SK-N-SH (cell line): Measurements from ENCODE around the gene WNT5A. TPM values are rescaled to one million over a fixed set of nuclear protein-coding genes. Genes with fewer than 3 reads are reported as not detected.

Source experiments
- CTCF ChIA-PET: fragments of 300-600, 350-600 bp; formaldehyde crosslinking; extraction: SDS; loops from one replicate; lab custom pipeline; 2021; lab: Yijun Ruan, JAX
- POLR2A ChIA-PET: fragments of 350-600 bp; sonication (Branson Sonifier 250); formaldehyde crosslinking; extraction: SDS; loops from one replicate; lab custom pipeline; 2020; ENCODE audit warnings: antibody characterized with exemption, inconsistent platforms; lab: Yijun Ruan, JAX
- DNase-seq: peaks from one replicate; pipeline ENCODE4 v3.0.0; 2012
- H2AFZ ChIP-seq: fragments of 200-600 bp; sonication (generic); 2 replicates; pipeline ENCODE4 v1.8.1; 2016; ENCODE audit warnings: antibody characterized with exemption, mild to moderate bottlenecking, low read depth
- H3F3A ChIP-seq: fragments of 200-600 bp; sonication (generic); replicated peaks from 2 replicates; pipeline ENCODE3; 2016; ENCODE audit warnings: antibody characterized with exemption, mild to moderate bottlenecking; ENCODE audit not compliant: insufficient read depth
- H3K27ac ChIP-seq, 2 experiments: fragments of 200-500 bp in 1 of 2; fragments of 200-600 bp in 1 of 2; sonication (Bioruptor generic) in 1 of 2; sonication (generic), shearing (Covaris generic) in 1 of 2; 2 replicates each; pipeline versions ENCODE4 v1.5.1 to v1.6.1; 2014 to 2016; ENCODE audit warnings: low read depth in 2 of 2, inconsistent platforms in 1 of 2, low read length in 1 of 2, mild to moderate bottlenecking in 1 of 2, mixed read lengths in 1 of 2
- H3K27me3 ChIP-seq: fragments of 200-600 bp; sonication (generic), shearing (Covaris generic); 2 replicates; pipeline ENCODE4 v1.6.1; 2016; ENCODE audit warnings: mixed run types; ENCODE audit not compliant: insufficient read depth
- H3K36me3 ChIP-seq, 2 experiments: fragments of 200-500 bp in 1 of 2; fragments of 200-600 bp in 1 of 2; sonication (Bioruptor generic) in 1 of 2; sonication (generic) in 1 of 2; replicated peaks in 1 of 2; 2 replicates each; pipeline versions ENCODE3 to v1.5.1; 2014 to 2016; ENCODE audit warnings: low read length in 1 of 2, mild to moderate bottlenecking in 1 of 2; ENCODE audit not compliant: insufficient read depth in 2 of 2, control insufficient read depth in 1 of 2
- H3K4me1 ChIP-seq, 2 experiments: fragments of 200-500 bp in 1 of 2; fragments of 200-600 bp in 1 of 2; sonication (Bioruptor generic) in 1 of 2; sonication (generic), shearing (Covaris generic) in 1 of 2; 2 replicates each; pipeline versions ENCODE4 v1.5.1 to v1.6.1; 2014 to 2016; ENCODE audit warnings: low read depth in 1 of 2, low read length in 1 of 2, mixed run types in 1 of 2; ENCODE audit not compliant: insufficient read depth in 2 of 2, control insufficient read depth in 1 of 2
- H3K4me2 ChIP-seq: fragments of 200-600 bp; sonication (generic), shearing (Covaris generic); 2 replicates; pipeline ENCODE4 v1.6.1; 2017; ENCODE audit warnings: mixed run types
- H3K4me3 ChIP-seq, 2 experiments: fragments of 200-500 bp in 1 of 2; fragments of 200-600 bp in 1 of 2; sonication (Bioruptor generic) in 1 of 2; sonication (generic), shearing (Covaris generic) in 1 of 2; 2 replicates each; pipeline versions ENCODE4 v1.5.1 to v1.8.1; 2014 to 2016; ENCODE audit warnings: low read depth in 2 of 2, inconsistent platforms in 1 of 2, low read length in 1 of 2, mild to moderate bottlenecking in 1 of 2, mixed read lengths in 1 of 2, moderate library complexity in 1 of 2
- H3K79me2 ChIP-seq: fragments of 200-600 bp; sonication (generic); 2 replicates; pipeline ENCODE4 v1.8.1; 2017; ENCODE audit warnings: mild to moderate bottlenecking; ENCODE audit not compliant: insufficient read depth
- H3K9ac ChIP-seq: fragments of 200-600 bp; sonication (generic); 2 replicates; pipeline ENCODE4 v1.6.1; 2017; ENCODE audit warnings: mixed run types
- H3K9me2 ChIP-seq: fragments of 200-600 bp; sonication (generic); 2 replicates; pipeline ENCODE4 v1.6.1; 2017; ENCODE audit warnings: mixed run types
- H3K9me3 ChIP-seq: fragments of 200-600 bp; sonication (generic); 2 replicates; pipeline ENCODE4 v1.6.1; 2017; ENCODE audit warnings: mixed run types, mild to moderate bottlenecking, moderate library complexity
- H4K20me1 ChIP-seq: fragments of 200-600 bp; sonication (generic); 2 replicates; pipeline ENCODE4 v1.6.1; 2017; ENCODE audit warnings: mild to moderate bottlenecking, mixed run types; ENCODE audit not compliant: insufficient read depth
- ELF1 ChIP-seq: IDR thresholded peaks from 2 replicates; pipeline ENCODE4 v1.4.0; 2012
- EZH2phosphoT487 ChIP-seq: fragments of 200-600 bp; sonication (generic); IDR thresholded peaks from 2 replicates; pipeline ENCODE4 v1.6.1; 2017; ENCODE audit warnings: low read depth, mixed run types, mild to moderate bottlenecking, antibody characterized with exemption, moderate library complexity, borderline replicate concordance
- FOSL2 ChIP-seq: IDR thresholded peaks from 2 replicates; pipeline ENCODE4 v1.4.0; 2012; ENCODE audit warnings: low read depth, mild to moderate bottlenecking, moderate library complexity, borderline replicate concordance
- FOXJ3 ChIP-seq: sonication (generic); formaldehyde crosslinking; IDR thresholded peaks from 2 replicates; pipeline ENCODE4 v1.5.1; 2020; ENCODE audit warnings: mild to moderate bottlenecking, missing genetic modification reagents
- FOXM1 ChIP-seq: IDR thresholded peaks from 2 replicates; pipeline ENCODE4 v1.4.0; 2012; ENCODE audit warnings: low read depth, mild to moderate bottlenecking
- GABPA ChIP-seq: IDR thresholded peaks from 2 replicates; pipeline ENCODE4 v1.4.0; 2012; ENCODE audit warnings: low read depth, mild to moderate bottlenecking
- GATA2 ChIP-seq: sonication (generic); formaldehyde crosslinking; IDR thresholded peaks from 2 replicates; pipeline ENCODE4 v1.5.0; 2020; ENCODE audit warnings: mild to moderate bottlenecking, missing genetic modification reagents
- IRF3 ChIP-seq: fragments of 150-350 bp; IDR thresholded peaks from 2 replicates; pipeline ENCODE4 v1.6.1; 2016; ENCODE audit warnings: mild to moderate bottlenecking, low read depth, low read length
- MEF2A ChIP-seq: IDR thresholded peaks from 2 replicates; pipeline ENCODE4 v1.4.0; 2012; ENCODE audit warnings: low read depth, borderline replicate concordance
- MXI1 ChIP-seq: IDR thresholded peaks from 2 replicates; pipeline ENCODE4 v1.6.1; 2012; ENCODE audit warnings: mild to moderate bottlenecking, low read depth, low read length, improper control_type of control experiment
- NFIC ChIP-seq: IDR thresholded peaks from 2 replicates; pipeline ENCODE4 v1.4.0; 2012; ENCODE audit warnings: borderline replicate concordance
- NRF1 ChIP-seq: IDR thresholded peaks from 2 replicates; pipeline ENCODE4 v1.6.1; 2012; ENCODE audit warnings: low read depth, mild to moderate bottlenecking, low read length
- PBX3 ChIP-seq: IDR thresholded peaks from 2 replicates; pipeline ENCODE4; 2012
- SMC3 ChIP-seq: IDR thresholded peaks from 2 replicates; pipeline ENCODE4 v1.6.1; 2012; ENCODE audit warnings: low read depth, low read length, improper control_type of control experiment
- TAF1 ChIP-seq: IDR thresholded peaks from 2 replicates; pipeline ENCODE4 v1.6.1; 2012; ENCODE audit warnings: low read depth, mild to moderate bottlenecking, low read length, moderate library complexity, borderline replicate concordance
- TCF12 ChIP-seq: IDR thresholded peaks from 2 replicates; pipeline ENCODE4 v1.4.0; 2012
- TEAD4 ChIP-seq: IDR thresholded peaks from 2 replicates; pipeline ENCODE4 v1.4.0; 2012; ENCODE audit warnings: mild to moderate bottlenecking, borderline replicate concordance; ENCODE audit not compliant: insufficient read depth
- YY1 ChIP-seq: IDR thresholded peaks from 2 replicates; pipeline ENCODE4 v1.4.0; 2012; ENCODE audit warnings: low read depth, mild to moderate bottlenecking
- ZBTB33 ChIP-seq: IDR thresholded peaks from 2 replicates; pipeline ENCODE4 v1.4.0; 2012; ENCODE audit warnings: low read depth, borderline replicate concordance
- WGBS: methylation state at CpG from one replicate; pipeline ENCODE4 v1.1.6; 2017; ENCODE audit warnings: low lambda C conversion rate; 5-methylcytosine and 5-hydroxymethylcytosine counted together
- polyA plus RNA-seq, 3 experiments: library from polyadenylated mRNA; depleted of rRNA; stranded (reverse); fragments of >200 nt; gene quantifications; 2 replicates each; pipeline ENCODE4 v1.2.3, GENCODE V29; 2012

WNT5A gene
- polyA plus RNA-seq, 1 of the 3 experiments (the other 2 are of a cell fraction), result 30.7 TPM

GRCh38 chr3:55439657-55440056 is 47.4 kb downstream of the WNT5A start:
- POLR2A ChIA-PET, result no interaction called here

More at GRCh38 chr3:55439657-55440056, 47.4 kb downstream of the WNT5A start:
- WGBS, result 76% methylated on average over 2 of the region's 3 CpGs
- Histone ChIP-seq H2AFZ (no peak overlapping the region), H3K9me2 (no peaks in the 10 kb centered on the region), H4K20me1 (no peaks in the 10 kb centered on the region), H3K27me3 (no peaks in the 10 kb centered on the region), H3K9me3 (no peaks in the 10 kb centered on the region), H3K4me2 (no peak overlapping the region), H3K9ac (no peak overlapping the region), H3K4me3 (no peak overlapping the region), H3K36me3 (no peaks in the 10 kb centered on the region), H3K79me2 (no peaks in the 10 kb centered on the region), H3K4me1 (no peaks in the 10 kb centered on the region), H3K27ac (no peak overlapping the region), H3F3A (no peaks in the 10 kb centered on the region)
- no peak for DNase-seq
- TF ChIP-seq MEF2A, result no peak
- no peak for TF ChIP-seq SMC3
- TF ChIP-seq TAF1, result no peak
- TF ChIP-seq GATA2 (CRISPR knock-in tag), result no peak
- no peak for TF ChIP-seq TCF12
- no peak for TF ChIP-seq IRF3
- TF ChIP-seq GABPA, result no peak
- no peak for TF ChIP-seq YY1
- no peak for TF ChIP-seq EZH2phosphoT487
- no peak for TF ChIP-seq FOSL2
- no peak for TF ChIP-seq MXI1
- TF ChIP-seq ELF1, result no peak
- no peak for TF ChIP-seq ZBTB33
- no peak for TF ChIP-seq TEAD4
- no peak for TF ChIP-seq NFIC
- no peak for TF ChIP-seq NRF1
- no peak for TF ChIP-seq FOXJ3 (CRISPR knock-in tag)
- TF ChIP-seq FOXM1, result no peak
- no peak for TF ChIP-seq PBX3
- CTCF ChIA-PET, result no interaction called here
